GM19025 (cell line): Measurements from ENCODE around the gene AGBL2.
"Not testable (repeated sequence)": the region's sequence is repeated elsewhere in the genome, so short reads cannot be mapped to it uniquely, and the experiment has no call there.

Experiments used
- ATAC-seq: cut with Tn5 transposase; IDR thresholded peaks from one replicate; pipeline ENCODE4 v1.9.1; 2021; ENCODE audit warnings: mild to moderate bottlenecking, low read depth, moderate library complexity; ENCODE audit not compliant: unreplicated experiment

Gene AGBL2

DNA sequence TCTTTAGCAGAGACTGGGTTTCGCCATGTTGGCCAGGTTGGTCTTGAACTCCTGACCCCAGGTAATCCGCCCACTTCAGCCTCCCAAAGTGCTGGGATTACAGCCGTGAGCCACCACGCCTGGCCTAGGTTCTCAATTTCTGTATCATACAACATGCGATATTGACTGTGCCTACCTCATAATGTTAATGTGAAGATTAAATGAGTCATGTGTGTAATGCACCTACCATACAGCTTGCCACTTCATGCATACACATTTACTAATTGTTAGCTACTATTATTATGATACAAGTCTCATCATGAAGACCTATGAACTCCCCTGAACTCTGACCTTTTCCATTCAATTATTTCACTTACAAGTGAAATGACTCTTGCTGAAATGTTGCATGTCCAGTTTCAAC, 25.7 kb downstream of the AGBL2 start:
- no peak for ATAC-seq

DNA sequence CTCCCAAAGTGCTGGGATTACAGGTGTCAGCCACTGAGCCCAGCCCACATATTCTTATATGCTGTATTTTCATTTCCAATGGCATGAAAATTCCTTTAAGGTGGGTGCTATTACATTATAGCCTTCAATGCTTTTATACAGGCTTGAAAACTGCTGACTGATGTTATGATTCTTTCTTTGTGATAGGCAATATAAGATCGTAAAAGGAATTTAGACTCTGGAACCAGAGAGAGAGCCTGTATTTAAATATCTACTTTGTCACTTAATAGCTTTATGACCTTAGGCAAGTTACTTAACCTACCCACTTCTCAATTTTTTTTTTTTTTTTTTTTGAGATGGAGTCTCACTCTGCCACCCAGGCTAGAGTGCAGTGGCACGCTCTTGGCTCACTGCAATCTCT, 26.2 kb downstream of the AGBL2 start:
- no peak for ATAC-seq

DNA sequence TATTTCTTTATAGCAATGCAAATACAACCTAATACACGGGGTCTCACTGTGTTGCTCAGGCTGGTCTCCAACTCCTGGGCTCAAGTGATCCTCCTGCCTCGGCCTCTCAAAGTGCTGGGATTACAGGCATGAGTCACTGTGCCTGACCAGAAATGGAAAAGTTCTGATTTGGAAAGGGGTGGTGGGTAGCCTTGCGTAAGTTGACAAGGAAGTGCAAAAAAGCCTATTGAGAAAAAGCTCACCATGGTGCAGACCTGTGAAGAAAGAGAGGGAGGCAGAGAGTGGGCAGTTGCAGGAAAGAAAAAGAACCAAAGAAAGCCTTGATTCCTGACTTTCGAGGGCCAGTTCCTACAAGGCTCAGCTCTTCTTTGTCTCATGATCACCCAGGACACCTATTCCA, 27.1 kb downstream of the AGBL2 start:
- ATAC-seq: no peak

DNA sequence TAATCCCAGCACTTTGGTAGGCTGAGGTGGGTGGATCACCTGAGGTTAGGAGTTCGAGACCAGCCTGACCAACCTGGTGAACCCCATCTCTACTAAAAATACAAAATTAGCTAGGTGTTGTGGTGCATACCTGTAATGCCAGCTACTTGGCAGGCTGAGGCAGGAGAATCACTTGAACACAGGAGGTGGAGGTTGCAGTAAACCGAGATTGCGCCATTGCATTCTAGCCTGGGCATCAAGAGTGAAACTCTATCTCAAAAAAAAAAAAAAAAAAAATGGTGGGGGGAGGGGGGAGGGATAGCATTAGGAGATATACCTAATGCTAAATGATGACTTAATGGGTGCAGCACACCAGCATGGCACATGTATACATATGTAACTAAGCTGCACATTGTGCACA, 28.5 kb downstream of the AGBL2 start:
- ATAC-seq: not testable (repeated sequence)

DNA sequence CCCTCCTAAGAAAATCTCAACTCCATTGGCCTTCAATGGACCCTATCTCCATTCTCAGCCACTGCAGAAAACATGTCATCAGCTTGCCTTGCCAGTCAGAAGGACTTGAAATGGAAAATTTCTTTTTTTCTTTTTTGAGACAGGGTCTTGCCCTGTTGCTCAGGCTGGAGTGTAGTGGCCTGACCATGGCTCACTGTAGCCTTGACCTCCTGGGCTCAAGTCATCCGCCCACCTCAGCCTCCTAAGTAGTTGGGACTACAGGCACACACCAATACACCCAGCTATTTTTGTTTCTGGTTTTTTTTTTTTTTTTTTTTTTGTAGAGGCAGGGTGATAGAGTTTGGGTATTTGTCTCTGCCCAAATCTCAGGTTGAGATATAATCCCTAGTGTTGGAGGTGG, 29.0 kb downstream of the AGBL2 start:
- no peak for ATAC-seq

DNA sequence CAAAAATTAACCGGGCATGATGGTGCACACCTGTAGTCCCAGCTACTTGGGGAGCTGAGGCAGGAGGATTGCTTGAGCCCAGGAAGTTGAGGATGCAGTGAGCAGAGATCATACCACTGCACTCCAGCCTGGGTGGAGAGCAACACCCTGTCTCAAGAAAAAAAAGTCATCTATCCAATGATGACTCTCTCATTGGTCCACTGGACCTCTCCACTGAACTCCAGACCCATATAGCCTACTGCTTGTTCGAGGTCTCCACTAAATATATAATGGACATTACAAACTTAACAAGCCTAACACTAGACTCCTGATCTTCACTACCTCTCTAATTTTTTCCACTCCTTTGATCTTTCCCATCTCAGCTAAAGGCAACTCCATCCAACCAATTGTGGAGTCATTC, 39.3 kb downstream of the AGBL2 start:
- ATAC-seq: no peak

DNA sequence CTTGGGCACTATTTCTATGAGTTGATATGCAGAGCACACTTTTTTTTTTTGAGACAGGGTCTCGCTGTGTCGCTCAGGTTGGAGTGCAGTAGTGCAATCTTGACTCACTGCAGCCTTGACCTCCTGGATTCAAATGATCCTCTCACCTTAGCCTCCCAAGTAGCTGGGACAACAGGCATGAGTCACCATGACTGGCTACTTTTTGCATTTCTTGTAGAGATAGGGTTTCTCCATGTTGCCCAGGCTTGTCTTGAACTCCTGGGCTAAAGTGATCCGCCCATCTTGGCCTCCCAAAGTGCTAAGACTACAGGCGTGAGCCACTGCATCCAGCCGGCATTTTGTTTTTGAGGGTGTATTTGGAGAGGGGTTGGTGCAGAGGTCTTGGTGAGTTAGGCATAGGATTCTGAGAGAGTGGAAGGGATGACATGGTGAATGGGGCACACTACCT, 42.9 kb downstream of the AGBL2 start:
- ATAC-seq: no peak

DNA sequence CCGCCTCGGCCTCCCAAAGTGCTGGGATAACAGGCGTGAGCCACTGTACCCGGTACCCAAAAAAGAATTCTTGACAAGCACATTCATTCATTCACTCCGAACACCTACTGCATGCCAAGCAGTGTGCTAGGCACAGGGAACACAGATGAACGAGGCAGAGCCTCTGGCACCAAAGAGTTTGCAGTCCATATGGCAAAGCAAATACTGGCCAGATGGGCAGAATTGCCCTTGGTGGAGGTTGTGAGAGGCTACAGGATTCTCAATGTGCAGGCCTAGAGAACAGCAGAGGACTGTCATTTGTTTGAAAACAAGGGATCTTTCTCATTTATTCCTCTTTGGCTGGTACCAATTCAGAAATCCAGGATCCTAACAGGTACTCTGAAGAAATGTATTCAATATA, 45.3 kb downstream of the AGBL2 start:
- no peak for ATAC-seq

DNA sequence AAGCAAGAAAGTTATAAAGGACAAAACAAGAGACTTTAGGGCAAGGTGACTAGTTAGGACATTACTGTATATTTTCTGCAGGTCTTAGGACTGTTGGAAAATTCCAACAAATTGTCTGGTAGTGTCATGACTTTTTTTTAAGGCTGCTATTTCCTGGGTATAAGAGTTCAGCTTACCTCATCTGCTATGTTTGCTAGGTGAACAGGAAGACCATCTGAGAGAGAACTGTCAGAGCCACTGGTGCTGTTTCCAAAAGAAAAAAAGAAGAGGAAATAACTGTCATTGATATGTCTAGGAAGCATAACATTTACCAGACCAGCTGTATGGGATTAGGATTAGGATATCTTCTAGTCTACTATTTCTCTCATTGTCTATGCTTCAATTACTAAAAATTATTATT, 46.5 kb downstream of the AGBL2 start:
- no peak for ATAC-seq

DNA sequence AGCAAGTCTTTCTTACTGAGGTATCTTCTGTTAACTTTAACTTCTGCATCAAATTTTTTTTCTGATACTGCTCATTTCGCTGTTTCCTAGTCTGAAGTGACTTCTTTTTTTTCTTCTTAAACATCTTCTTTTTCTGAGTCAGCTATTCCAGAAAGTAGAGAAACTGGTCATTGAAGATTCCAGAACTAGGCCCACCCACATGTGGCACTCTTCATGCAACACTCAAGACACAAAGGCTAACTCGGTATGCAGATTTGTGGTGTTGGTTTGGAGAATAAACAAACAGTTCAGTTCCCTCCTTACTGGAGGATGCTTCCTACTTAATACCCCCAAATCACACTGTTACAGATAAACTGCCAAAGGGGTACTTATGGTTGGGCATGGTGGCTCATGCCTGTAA, 47.6 kb downstream of the AGBL2 start:
- ATAC-seq: no peak

DNA sequence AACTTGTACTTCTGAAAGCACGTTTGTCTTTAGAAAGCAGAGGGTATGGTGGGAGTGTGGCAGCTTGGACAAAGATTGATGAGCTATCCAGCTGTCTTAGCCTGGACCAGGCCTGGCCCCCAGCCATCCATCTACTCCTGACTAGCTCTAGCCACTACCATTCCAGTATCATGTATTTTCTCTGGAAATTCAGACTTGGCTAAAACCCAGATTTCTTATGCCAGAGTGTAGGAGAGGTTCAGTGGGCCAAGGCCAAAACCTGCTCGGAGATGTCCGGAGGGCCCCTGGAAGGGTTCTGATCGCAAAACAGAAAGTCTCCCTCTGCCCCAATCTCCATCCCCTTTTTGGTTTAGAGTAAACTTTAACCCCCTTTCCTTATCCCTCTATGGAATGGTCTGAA, 48.0 kb downstream of the AGBL2 start:
- ATAC-seq: no peak

DNA sequence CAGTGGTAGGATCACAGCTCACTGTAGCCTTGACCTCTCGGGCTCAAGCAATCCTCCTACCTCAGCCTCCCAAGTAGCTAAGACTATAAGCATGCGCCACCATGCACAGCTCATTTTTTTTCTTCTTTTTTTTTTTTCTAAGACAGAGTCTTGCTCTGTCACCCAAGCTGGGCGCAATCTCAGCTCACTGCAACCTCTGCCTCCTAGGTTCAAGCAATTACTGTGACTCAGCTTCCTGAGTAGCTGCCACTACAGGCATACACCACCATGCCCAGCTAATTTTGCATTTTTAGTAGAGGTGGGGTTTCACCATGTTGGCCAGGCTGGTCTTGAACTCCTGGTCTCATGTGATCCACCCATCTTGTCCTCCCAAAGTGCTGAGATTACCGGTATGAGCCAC, 50.2 kb downstream of the AGBL2 start:
- not testable (repeated sequence) for ATAC-seq

DNA sequence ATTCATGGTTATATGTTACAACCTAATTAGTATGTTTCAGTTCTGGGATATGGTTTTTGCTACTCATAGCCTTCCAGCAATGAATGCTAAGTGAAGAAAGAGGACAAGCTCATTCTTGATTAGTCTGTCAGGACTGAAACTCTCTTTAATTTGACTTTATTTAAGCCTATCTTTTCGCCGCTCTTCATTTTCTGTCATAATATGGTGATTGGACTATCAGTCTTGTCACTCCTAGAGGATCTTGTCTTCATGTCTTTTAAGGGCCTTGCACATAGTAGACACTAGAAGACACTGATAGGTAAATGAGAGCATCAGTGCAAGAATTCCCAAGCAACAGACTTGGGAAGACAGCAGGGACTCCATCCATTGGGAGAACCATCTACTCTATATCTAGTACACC, 53.9 kb downstream of the AGBL2 start:
- no peak for ATAC-seq

DNA sequence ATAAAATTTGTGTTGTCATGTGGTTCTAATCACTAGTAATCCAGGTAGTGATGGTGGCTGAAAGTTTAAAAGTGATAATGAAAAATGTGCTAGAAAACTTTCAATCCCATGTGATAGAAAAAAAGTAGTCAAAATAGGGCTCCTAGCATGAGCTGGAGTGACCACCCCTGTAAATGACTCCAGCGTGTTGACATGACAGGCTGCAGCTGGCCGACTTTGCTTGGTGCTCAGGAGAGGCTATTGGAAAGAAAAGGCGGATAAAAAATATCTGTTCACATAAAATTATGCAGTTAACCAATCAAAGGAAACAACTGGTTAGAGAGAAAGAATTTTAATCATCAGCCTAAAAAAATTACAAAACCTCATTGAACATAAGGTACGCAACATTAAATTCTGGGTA, 55.9 kb downstream of the AGBL2 start:
- no peak for ATAC-seq

DNA sequence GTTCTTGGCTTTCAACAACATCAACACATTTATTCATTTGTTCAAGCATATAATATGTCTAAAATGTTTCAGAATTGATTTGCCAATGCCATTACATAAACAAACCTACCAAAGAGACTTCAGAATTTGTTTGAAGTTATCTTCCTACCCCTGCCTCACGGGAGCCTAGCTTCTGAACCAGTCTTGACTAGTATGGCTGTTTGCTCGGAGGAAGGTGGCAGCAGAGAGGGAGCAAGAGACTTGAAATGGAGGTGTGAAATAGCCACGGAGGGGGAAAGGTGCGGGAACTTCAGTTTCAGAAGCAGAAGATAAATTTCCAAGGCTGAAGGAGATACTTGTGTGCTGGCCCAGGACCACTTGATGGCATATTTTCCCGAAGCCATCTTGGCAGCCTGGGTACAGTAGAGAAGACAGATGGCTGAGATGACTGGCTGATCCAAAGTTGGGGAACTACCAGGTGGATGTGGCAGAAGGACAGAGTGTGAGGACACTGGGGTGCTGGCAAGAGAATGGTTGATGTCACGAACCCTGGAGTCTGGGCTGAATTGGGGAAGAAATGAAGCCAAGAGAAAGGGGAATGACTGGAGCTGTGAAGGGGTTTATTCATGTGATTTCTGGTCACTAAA, 58.8 kb downstream of the AGBL2 start:
- no peak for ATAC-seq

DNA sequence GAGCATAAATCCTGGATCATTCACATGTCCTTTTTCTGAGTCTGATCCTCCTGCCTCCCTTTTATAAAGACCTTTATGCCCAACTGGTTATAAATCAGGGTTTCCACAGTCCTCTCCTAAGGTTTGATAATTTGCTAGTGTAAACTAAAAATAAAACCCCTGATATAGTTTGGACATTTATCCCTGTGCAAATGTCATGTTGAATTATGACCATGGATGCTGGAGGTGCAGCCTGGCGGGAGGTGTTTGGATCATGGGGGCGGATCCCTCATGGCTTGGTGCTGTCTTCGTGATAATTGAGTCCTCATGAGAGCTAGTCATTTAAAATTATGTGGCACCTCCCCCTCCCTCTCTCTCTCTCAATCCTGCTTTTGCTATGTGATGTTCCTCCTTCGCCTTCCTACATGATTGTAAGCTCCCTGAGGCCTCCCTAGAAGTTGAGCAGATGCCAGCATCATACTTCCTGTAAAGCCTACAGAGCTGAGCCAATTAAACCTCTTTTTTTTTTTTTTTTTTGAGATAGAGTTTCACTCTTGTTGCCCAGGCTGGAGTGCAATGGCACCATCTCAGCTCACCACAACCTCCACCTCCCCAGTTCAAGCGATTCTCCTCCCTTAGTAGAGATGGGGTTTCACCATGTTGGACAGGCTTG, 63.2 kb downstream of the AGBL2 start:
- ATAC-seq: no peak

DNA sequence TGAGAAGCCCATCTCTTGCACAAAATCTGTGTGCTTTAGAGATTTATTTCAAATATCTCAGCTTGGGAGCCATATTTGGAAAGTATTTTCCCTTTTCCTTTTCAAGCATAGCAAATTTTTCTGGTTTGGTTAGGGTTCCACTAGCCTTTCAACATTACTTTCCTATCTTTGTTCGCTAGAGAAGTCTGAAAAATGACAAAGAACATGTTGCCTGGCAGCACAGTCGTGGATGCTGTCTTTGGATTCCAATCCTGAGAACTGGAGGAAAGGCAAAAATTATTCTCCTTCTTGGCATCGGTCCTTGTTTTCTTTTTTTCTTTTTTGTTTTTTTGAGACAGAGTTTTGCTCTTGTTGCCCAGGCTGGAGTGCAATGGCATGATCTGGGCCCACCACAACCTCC, 65.9 kb downstream of the AGBL2 start:
- ATAC-seq: no peak

DNA sequence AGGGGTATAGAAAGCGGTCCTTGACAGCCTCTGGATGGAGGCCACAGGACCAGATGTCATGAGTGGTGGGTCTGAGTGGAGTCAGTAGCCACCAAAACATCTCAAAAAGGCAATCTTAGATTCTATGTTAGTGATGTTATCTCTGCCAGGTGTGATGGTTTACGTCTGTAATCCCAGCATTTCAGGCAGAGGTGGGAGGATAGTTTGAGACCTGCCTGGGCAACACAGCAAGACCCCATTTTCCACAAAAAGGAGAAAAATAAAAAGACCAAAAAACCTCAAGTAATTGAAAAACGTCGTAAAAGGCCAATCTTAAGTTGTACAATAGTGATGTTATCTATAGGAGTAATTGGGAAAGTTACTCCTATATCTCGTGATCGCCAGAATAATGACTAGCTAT, 69.2 kb downstream of the AGBL2 start:
- no peak for ATAC-seq

DNA sequence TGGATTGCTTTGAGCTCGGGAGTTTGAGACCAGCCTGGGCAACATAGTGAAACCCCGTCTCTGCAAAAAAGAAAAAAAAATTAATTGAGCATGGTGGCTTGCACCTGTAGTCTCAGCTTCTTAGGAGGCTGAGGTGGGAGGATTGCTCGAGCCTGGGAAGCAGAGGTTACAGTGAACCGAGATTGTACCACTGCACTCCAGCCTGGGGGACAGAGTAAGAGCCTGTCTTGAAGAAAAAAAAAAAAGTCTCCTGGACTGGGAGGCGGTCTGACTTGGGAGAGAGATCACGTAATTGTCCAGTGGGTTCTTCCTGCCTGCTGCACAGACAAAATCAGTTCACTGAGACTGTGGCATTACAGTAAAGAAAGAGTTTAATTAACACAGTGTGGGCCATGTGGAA, 69.7 kb downstream of the AGBL2 start:
- ATAC-seq: no peak

DNA sequence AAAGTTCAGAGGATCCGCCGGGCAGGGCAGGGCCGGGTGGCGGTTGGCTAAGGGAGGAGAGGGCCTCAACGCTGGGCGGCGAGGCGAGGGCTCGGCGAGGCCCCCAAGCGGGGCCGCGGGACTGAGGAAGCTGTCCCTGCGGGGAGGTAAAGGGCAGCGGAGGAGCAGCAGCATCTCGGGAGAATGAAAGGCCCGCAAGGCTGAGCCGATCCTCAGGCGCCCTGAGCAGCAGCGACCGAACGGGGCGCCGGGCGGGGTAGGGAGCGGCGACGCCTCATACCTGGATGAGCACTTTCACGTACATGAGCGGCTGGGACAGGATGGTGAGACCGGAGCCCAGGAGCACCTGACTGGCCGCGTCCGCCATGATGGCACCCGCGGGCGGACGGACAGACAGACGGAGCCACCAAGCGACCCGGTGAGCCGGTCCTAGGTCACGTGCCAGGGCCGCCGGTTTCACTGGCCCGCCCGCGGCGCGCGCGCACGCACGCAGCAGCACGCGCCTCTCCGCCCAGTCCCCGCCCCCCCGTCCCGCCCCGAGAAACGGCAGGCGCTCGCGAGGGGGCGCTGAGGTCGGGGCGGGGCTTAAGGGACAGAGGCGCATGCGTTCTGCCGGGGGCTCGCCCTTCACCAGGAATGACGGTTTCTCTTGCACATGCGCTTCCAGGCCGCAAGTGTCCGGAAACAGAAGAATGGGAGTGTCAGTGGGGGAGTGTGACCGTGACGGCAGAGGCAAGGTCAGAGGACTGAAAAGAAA, 72.9 kb downstream of the AGBL2 start, which contains the start of gene MTCH2:
Gene MTCH2 (minus strand): TSS at position 461 of the 757 bp plus-strand sequence. CDS start 94 bp downstream, at position 367.
- peak; percentile 90 for ATAC-seq

DNA sequence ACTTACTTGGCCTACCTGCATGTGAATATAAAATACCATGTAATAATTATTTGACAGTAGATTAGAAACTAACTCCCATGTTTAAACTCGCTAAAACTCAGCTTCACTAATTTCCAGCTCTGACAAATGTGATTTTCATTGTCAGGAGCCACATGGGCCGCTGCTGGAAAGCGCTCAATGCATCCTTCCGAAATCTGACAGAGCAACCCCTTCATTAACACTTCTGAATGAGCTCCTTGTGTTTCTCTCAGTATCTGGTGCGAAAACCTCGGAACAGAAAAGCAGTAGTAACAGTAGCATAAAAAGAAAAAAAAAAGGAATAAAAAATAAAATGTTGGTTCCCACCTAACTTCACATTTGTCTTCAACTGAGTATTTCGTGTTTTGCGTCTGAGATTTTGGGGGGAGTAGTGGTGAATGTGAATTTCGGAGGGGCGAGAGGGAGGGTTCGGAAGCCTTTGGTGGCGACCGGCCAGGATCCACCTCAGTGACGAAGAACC, 73.5 kb downstream of the AGBL2 start:
- no peak for ATAC-seq

DNA sequence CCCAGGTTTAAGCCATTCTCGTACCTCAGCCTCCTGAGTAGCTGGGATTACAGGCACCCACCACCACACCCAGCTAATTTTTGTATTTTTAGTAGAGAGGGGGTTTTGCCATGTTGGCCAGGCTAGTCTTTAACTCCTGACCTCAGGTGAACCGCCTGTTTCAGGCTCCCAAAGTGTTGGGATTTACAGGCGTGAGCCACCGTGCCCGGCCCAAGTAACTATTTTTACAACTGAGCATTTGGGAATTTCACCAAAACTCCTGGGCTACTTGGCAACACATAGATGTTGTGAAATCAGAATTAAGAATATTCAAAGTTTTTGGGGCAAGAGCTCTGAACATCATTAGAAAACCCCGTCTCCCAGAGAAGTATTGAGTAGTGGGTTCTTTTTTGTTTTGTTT, 74.7 kb downstream of the AGBL2 start:
- not testable (repeated sequence) for ATAC-seq
